ENCODE results near the gene MED16. TPM values are rescaled to one million over a fixed set of nuclear protein-coding genes. Genes with fewer than 3 reads are reported as not detected.

The MED16 gene
- total RNA-seq, 4 donors from 2014 or later = 41.7 to 62.3 (median 45.5) TPM

DNA sequence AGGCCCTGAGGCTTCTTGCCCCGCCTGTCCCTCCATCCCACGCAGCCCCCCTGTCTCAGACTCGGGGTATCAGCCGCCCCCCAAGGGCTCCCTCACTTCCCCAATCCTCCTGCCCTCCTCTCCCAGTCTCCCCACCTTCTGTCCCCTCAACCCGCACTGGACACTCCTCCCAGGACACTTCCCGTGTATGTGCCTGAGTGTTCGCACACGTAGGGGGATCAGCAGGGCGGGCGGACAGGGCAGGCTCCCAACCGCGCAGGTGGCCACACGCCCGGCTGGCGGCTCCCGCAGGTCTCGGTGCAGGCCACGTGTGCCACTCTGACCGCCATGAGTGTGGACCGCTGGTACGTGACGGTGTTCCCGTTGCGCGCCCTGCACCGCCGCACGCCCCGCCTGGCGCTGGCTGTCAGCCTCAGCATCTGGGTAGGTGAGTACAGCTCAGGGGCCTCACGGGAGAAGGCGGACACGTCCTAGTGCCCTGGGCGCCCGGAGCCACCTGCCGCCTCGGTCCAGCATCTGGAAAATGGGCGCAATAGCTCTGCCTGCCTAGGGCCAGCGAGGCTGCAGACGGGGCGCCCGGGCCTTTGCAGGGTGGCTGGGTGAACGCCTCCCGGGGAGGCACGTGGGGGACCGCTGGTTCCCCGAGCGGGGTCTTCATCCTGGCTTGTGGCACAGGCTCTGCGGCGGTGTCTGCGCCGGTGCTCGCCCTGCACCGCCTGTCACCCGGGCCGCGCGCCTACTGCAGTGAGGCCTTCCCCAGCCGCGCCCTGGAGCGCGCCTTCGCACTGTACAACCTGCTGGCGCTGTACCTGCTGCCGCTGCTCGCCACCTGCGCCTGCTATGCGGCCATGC, 26.4 kb upstream of the MED16 start:
- no peak for DNase-seq (ENCODE audit: low spot score in 2 of 2)
- H3K4me3 ChIP-seq (ENCODE audit: low read depth, poor library complexity, severe bottlenecking) = no peak overlapping the region
- 3 to 4% methylated on average over 19 to 59 of the region's 68 CpGs for WGBS, 2 donors
- TF ChIP-seq CTCF (IDR thresholded peaks at IDR 0.05) (no peak), POLR2A (IDR thresholded peaks at IDR 0.05) (no peak)
- intact Hi-C loops (cut with DNase I; ENCODE audit: low total_unique reads) = loop anchor here (2.0 to 5.0 kb wide), 2 partner anchors 61 to 152 kb away; partner anchors contain the start of gene CFD

- TF ChIP-seq CTCF (IDR thresholded peaks at IDR 0.05) (no peak), POLR2A (IDR thresholded peaks at IDR 0.05) (no peak)
- intact Hi-C loops (cut with DNase I; ENCODE audit: low total_unique reads) = loop anchor here (5.0 kb wide), 1 partner anchor 151 kb away; no protein-coding TSS in a partner anchor
- WGBS, 2 donors = 3 to 4% methylated on average over 21 to 56 of the region's 58 CpGs
- no peak for DNase-seq (ENCODE audit: low spot score in 2 of 2)
- no peak overlapping the region for H3K4me3 ChIP-seq (ENCODE audit: low read depth, poor library complexity, severe bottlenecking)
Measured at GRCh38 chr19:918481-919198, 25.7 kb upstream of the MED16 start.

GRCh38 chr19:918152-918437, 25.1 kb upstream of the MED16 start:
- intact Hi-C loops (cut with DNase I; ENCODE audit: low total_unique reads) = loop anchor here (5.0 kb wide), 1 partner anchor 151 kb away; no protein-coding TSS in a partner anchor
- TF ChIP-seq POLR2A (IDR thresholded peaks at IDR 0.05) (no peak), CTCF (IDR thresholded peaks at IDR 0.05) (no peak)
- WGBS, 2 donors = 9 to 10% methylated on average over 9 to 11 of the region's 12 CpGs
- H3K4me3 ChIP-seq (ENCODE audit: low read depth, poor library complexity, severe bottlenecking) = no peak overlapping the region
- DNase-seq (ENCODE audit: low spot score in 2 of 2) = no peak

DNA sequence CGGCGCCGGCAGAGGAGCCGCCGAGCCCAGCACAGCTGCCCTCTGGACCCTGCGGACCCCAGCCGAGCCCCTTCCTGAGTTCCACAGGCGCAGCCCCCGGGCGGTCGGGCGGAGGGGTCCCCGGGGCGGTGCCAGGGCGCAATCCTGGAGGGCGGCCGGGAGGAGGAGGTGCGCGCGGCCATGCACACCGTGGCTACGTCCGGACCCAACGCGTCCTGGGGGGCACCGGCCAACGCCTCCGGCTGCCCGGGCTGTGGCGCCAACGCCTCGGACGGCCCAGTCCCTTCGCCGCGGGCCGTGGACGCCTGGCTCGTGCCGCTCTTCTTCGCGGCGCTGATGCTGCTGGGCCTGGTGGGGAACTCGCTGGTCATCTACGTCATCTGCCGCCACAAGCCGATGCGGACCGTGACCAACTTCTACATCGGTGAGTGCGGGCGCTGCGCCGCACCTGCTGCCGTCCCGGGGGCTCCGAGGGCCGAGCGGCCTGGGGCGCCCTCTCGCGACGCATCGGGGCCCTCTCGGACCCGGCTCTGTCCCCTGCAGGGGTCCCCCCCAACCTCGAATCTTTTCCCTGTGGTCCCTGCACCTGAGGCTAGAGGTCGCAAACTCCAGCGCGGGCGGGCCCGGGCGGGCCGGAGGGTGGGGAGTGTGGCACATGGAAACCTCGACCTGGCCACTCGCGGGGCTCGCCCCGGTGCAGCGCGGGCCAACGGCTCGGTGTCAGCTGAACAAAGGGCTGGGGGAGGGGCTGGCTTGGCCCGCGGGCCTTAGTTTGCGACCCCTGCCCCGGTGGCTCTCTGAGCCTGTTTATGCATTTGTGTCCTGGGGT, 24.6 kb upstream of the MED16 start, which contains the start of gene KISS1R:
Gene KISS1R (plus strand): TSS at position 11 of the 829 bp plus-strand sequence. CDS start 170 bp downstream, at position 181.
- TF ChIP-seq CTCF (IDR thresholded peaks at IDR 0.05) (no peak), POLR2A (IDR thresholded peaks at IDR 0.05) (no peak)
- intact Hi-C loops (cut with DNase I; ENCODE audit: low total_unique reads) = loop anchor here (5.0 kb wide), 1 partner anchor 150 kb away; no protein-coding TSS in a partner anchor
- no peak for DNase-seq (ENCODE audit: low spot score in 2 of 2)
- WGBS, 2 donors = 0 to 1% methylated on average over 2 to 53 of the region's 87 CpGs
- peak within 1 kb of the TSS; percentile 15 for H3K4me3 ChIP-seq (ENCODE audit: low read depth, poor library complexity, severe bottlenecking)

GRCh38 chr19:916645-917322, 23.8 kb upstream of the MED16 start:
- no peak for DNase-seq (ENCODE audit: low spot score in 2 of 2)
- TF ChIP-seq POLR2A (IDR thresholded peaks at IDR 0.05) (no peak), CTCF (IDR thresholded peaks at IDR 0.05) (no peak)
- intact Hi-C loops (cut with DNase I; ENCODE audit: low total_unique reads) = loop anchor here (5.0 kb wide), 1 partner anchor 149 kb away; no protein-coding TSS in a partner anchor
- H3K4me3 ChIP-seq (ENCODE audit: low read depth, poor library complexity, severe bottlenecking) = no peak overlapping the region
- 27 to 32% methylated on average over 28 to 30 of the region's 35 CpGs for WGBS, 2 donors

Measured in lower leg skin (tissue), 4 donors.